Osteocyte (in vitro differentiated cells): ENCODE results near the gene SPARCL1. TPM values are rescaled to one million over a fixed set of nuclear protein-coding genes. Genes with fewer than 3 reads are reported as not detected.

Source experiments
- DNase-seq: peaks from one replicate; pipeline ENCODE4 v3.0.0; 2021; ENCODE audit warnings: mixed read lengths; ENCODE audit not compliant: unreplicated experiment; ENCODE audit errors: extremely low spot score
- H3K27ac Mint-ChIP-seq: one replicate; pipeline ENCODE4 v1.8.0; 2021; ENCODE audit warnings: mild to moderate bottlenecking, mixed read lengths; ENCODE audit not compliant: unreplicated experiment
- H3K27me3 Mint-ChIP-seq: one replicate; pipeline ENCODE4 v1.8.0; 2021; ENCODE audit warnings: mixed read lengths; ENCODE audit not compliant: unreplicated experiment
- H3K36me3 Mint-ChIP-seq: one replicate; pipeline ENCODE4 v1.8.0; 2021; ENCODE audit warnings: mixed read lengths; ENCODE audit not compliant: unreplicated experiment
- H3K4me1 Mint-ChIP-seq: one replicate; pipeline ENCODE4 v1.8.0; 2021; ENCODE audit warnings: mixed read lengths; ENCODE audit not compliant: unreplicated experiment
- H3K4me3 Mint-ChIP-seq: one replicate; pipeline ENCODE4 v1.8.0; 2021; ENCODE audit warnings: mild to moderate bottlenecking, moderate library complexity, mixed read lengths; ENCODE audit not compliant: unreplicated experiment
- H3K9me3 Mint-ChIP-seq: one replicate; pipeline ENCODE4 v1.8.0; 2021; ENCODE audit warnings: mixed read lengths; ENCODE audit not compliant: unreplicated experiment
- total RNA-seq: library from RNA; stranded (reverse); gene quantifications from 2 replicates; pipeline ENCODE4 v1.2.1, GENCODE V29; 2021
- TF ChIP-seq, protein P1 (sequence below): fragments of 200-600 bp; sonication (generic); IDR thresholded peaks from 2 replicates; pipeline ENCODE4 v1.5.0; 2021; ENCODE audit warnings: antibody characterized with exemption, mild to moderate bottlenecking, moderate library complexity

Gene SPARCL1
- total RNA-seq, 1 donor from 2014 or later = 4.0 TPM

DNA sequence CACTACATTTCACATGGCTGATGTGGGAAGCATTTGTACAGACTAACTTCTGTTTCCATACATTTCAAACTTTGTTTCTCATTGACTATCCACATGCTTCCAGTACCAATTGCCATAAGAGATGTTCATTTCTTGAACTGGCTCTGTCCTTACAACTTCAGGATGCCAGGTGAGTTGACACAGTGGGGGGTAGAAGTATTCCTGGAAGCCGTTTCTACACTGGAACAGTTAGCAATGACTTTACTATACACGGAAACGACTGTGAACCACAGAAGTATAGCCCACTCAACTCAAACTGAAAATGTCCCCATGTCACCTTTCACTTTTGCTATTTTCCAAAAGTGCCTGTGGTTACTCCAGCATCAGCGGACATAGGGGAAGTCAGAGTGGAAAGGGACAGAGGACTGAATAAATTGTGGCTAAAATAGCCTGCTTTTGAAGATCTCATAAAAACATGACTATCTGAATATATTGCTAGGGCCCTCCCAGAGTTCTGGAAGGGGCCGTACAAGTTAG lies 41.2 kb upstream of the SPARCL1 start:
- H3K4me1 Mint-ChIP-seq = peaks cover 19% of the 10 kb centered on the region
- peaks cover 3% of the 10 kb centered on the region for H3K9me3 Mint-ChIP-seq
- no peak overlapping the region for H3K4me3 Mint-ChIP-seq
- H3K27ac Mint-ChIP-seq = no peak overlapping the region
- no peak for DNase-seq
- no peaks in the 10 kb centered on the region for H3K36me3 Mint-ChIP-seq
- peaks cover 3% of the 10 kb centered on the region for H3K27me3 Mint-ChIP-seq
- TF ChIP-seq, protein P1, sequence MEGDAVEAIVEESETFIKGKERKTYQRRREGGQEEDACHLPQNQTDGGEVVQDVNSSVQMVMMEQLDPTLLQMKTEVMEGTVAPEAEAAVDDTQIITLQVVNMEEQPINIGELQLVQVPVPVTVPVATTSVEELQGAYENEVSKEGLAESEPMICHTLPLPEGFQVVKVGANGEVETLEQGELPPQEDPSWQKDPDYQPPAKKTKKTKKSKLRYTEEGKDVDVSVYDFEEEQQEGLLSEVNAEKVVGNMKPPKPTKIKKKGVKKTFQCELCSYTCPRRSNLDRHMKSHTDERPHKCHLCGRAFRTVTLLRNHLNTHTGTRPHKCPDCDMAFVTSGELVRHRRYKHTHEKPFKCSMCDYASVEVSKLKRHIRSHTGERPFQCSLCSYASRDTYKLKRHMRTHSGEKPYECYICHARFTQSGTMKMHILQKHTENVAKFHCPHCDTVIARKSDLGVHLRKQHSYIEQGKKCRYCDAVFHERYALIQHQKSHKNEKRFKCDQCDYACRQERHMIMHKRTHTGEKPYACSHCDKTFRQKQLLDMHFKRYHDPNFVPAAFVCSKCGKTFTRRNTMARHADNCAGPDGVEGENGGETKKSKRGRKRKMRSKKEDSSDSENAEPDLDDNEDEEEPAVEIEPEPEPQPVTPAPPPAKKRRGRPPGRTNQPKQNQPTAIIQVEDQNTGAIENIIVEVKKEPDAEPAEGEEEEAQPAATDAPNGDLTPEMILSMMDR = no peak

DNA sequence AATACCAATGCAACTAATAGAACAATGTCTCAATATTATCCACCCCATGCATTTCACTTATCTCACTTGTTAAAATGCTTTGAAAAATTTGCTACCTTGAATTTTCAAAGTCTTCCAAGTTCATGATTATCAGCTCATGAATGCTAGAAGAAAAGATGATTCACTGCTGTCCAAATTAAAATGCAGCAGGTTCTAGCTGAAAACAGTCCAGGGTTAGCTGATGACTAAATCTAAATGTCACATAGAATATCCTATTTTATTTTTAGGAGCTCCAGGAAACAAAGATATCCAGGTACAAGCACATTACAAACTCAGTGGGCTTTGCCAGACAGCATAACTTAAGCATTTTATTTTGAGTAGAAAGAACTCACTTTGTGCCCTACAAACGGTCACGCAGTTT lies 38.0 kb upstream of the SPARCL1 start:
- DNase-seq = no peak
- peaks cover 3% of the 10 kb centered on the region for H3K9me3 Mint-ChIP-seq

DNA sequence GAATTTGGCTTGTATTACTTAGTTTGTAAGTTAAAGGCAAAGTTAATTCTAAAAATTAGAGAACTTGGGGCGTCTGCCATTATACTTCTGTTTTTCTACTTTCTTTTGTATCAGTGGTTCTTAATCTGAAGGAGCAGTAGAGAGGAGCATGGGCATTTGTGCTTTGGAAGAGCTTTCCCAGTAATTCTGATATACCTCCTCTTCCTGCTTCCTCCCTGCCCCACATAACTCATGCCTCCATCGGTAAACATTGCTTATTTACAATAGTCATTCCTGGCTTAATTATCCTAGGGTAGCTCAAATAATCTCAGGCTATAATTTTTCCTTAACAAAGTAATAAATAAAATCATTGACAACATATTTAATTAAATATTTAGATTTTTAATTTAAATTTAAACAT lies 37.1 kb upstream of the SPARCL1 start:
- H3K4me3 Mint-ChIP-seq = no peak overlapping the region
- TF ChIP-seq, protein P1 = no peak
- no peaks in the 10 kb centered on the region for H3K36me3 Mint-ChIP-seq
- no peak overlapping the region for H3K27ac Mint-ChIP-seq
- no peak for DNase-seq
- H3K27me3 Mint-ChIP-seq = peaks cover 3% of the 10 kb centered on the region
- peaks cover 3% of the 10 kb centered on the region for H3K9me3 Mint-ChIP-seq
- peaks cover 14% of the 10 kb centered on the region for H3K4me1 Mint-ChIP-seq

More for the DNA sequence above, 38.0 kb upstream of the SPARCL1 start:
- TF ChIP-seq, protein P1 = no peak
- no peak overlapping the region for H3K4me3 Mint-ChIP-seq
- H3K4me1 Mint-ChIP-seq = peaks cover 14% of the 10 kb centered on the region
- no peaks in the 10 kb centered on the region for H3K36me3 Mint-ChIP-seq
- no peak overlapping the region for H3K27ac Mint-ChIP-seq
- peaks cover 3% of the 10 kb centered on the region for H3K27me3 Mint-ChIP-seq

DNA sequence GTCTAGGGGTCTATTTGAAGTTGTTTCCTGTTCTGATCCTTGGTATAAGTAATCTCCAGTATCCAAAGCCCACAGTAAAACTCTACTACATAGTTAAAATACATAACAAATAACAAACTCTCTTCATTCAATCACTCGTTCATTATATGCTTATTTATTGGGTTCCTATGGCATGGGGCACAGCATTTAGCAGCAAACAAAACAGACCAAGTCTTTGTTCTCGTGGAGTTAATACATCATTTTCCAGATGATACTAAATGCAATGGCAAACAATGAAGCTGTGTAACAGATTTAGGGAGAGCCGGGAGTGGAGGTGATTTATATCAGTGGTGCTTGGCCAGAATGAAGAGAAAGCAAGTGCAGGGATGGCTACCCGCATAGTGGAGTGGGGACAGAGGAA lies 36.6 kb upstream of the SPARCL1 start:
- Mint-ChIP-seq H3K27me3 (peaks cover 3% of the 10 kb centered on the region), H3K9me3 (peaks cover 3% of the 10 kb centered on the region), H3K27ac (no peak overlapping the region), H3K36me3 (peaks cover 2% of the 10 kb centered on the region), H3K4me3 (no peak overlapping the region), H3K4me1 (peaks cover 14% of the 10 kb centered on the region)
- TF ChIP-seq, protein P1 = no peak
- no peak for DNase-seq

DNA sequence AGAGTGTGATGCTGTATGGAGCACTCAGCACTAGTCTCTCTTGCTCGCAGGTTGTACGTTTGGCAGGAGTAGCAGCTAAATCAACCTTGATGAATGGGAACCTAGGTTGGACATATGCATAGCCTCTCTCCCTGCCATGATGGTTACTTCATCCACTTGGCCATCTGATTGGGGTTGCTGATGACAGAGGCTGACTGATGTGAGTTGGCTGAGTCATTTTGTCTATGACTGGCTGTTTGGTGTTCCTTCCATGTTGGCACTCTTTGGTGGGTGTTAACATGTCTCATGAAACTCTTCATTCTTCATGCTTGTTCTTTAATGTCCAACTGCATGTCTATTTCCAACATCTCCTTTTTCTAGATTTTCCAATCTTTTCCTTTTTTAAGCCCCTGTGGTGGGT lies 31.6 kb upstream of the SPARCL1 start:
- H3K36me3 Mint-ChIP-seq = peaks cover 2% of the 10 kb centered on the region
- no peak for DNase-seq
- peaks cover 21% of the 10 kb centered on the region for H3K4me1 Mint-ChIP-seq
- peaks cover 1% of the 10 kb centered on the region for H3K27me3 Mint-ChIP-seq
- no peak overlapping the region for H3K4me3 Mint-ChIP-seq
- H3K9me3 Mint-ChIP-seq = no peaks in the 10 kb centered on the region
- no peak overlapping the region for H3K27ac Mint-ChIP-seq
- TF ChIP-seq, protein P1 = no peak
